Natural killer cell (primary cell): Measurements from ENCODE around the gene SYT10. TPM values are rescaled to one million over a fixed set of nuclear protein-coding genes. Genes with fewer than 3 reads are reported as not detected.

ENCODE experiments used
- ATAC-seq, 3 donors: fragments of 150-1000 bp in 2 of 3; fragments of 200-7000 bp in 1 of 3; cut with Tn5 transposase; 1 replicate in 1 of 3; 2 replicates in 2 of 3; pipeline ENCODE4 v1.10.0; 2021; ENCODE audit warnings: mild to moderate bottlenecking in 2 of 3, moderate library complexity in 2 of 3
- DNase-seq, 2 donors: peaks; one replicate each; pipeline versions ENCODE4 v3.0.0 to v3.0.0-alpha.2; 2013 to 2021; ENCODE audit warnings: mixed read lengths in 1 of 2
- H3K27ac ChIP-seq: one replicate; pipeline ENCODE4 v1.5.1; 2013; ENCODE audit warnings: mild to moderate bottlenecking, low read length
- H3K27me3 ChIP-seq: one replicate; pipeline ENCODE4 v1.6.1; 2013; ENCODE audit warnings: low read length; ENCODE audit not compliant: control insufficient read depth, insufficient read depth
- H3K36me3 ChIP-seq: one replicate; pipeline ENCODE4 v1.6.1; 2013; ENCODE audit warnings: low read length; ENCODE audit not compliant: control insufficient read depth, insufficient read depth
- H3K4me1 ChIP-seq: one replicate; pipeline ENCODE4 v1.6.1; 2013; ENCODE audit warnings: low read length; ENCODE audit not compliant: control insufficient read depth, insufficient read depth
- H3K4me3 ChIP-seq: one replicate; pipeline ENCODE4 v1.5.1; 2013; ENCODE audit warnings: low read length
- H3K9me3 ChIP-seq: one replicate; pipeline ENCODE4 v1.6.1; 2013; ENCODE audit warnings: low read length; ENCODE audit not compliant: control insufficient read depth, insufficient read depth
- H3K27ac Mint-ChIP-seq, 2 donors: one replicate each; pipeline ENCODE4 v1.8.0; 2022; ENCODE audit warnings: mild to moderate bottlenecking in 2 of 2, mixed read lengths in 2 of 2, moderate library complexity in 1 of 2
- H3K27me3 Mint-ChIP-seq, 2 donors: one replicate each; pipeline ENCODE4 v1.8.0; 2022; ENCODE audit warnings: low read depth in 2 of 2, mixed read lengths in 2 of 2
- H3K36me3 Mint-ChIP-seq: one replicate; pipeline ENCODE4 v1.8.0; 2022; ENCODE audit warnings: mixed read lengths
- H3K4me1 Mint-ChIP-seq, 2 donors: one replicate each; pipeline ENCODE4 v1.8.0; 2022; ENCODE audit warnings: mixed read lengths in 2 of 2
- H3K4me3 Mint-ChIP-seq: one replicate; pipeline ENCODE4 v1.8.0; 2022; ENCODE audit warnings: mild to moderate bottlenecking, moderate library complexity, mixed read lengths
- H3K9me3 Mint-ChIP-seq, 2 donors: one replicate each; pipeline ENCODE4 v1.8.0; 2022; ENCODE audit warnings: mixed read lengths in 2 of 2
- CTCF ChIP-seq: fragments of 200-600 bp; IDR thresholded peaks from one replicate; pipeline ENCODE4 v1.8.0; 2022; ENCODE audit warnings: antibody characterized with exemption
- WGBS: methylation state at CpG from one replicate; pipeline ENCODE4 v1.1.7; 2013; ENCODE audit warnings: missing lambda C conversion rate; ENCODE audit not compliant: insufficient coverage; 5-methylcytosine and 5-hydroxymethylcytosine counted together
- intact Hi-C: fragments of 100-400 bp; cut with micrococcal nuclease; formaldehyde crosslinking; loops from one replicate; pipeline ENCODE4 v1.14.2; 2022
- total RNA-seq, 4 donors: library from RNA; stranded (reverse); fragments of 120-200 nt in 1 of 4; gene quantifications; one replicate each; pipeline versions ENCODE4 v1.2.3 to v1.2.4, GENCODE V29; 2013 to 2022

The SYT10 gene
- total RNA-seq, 3 donors from 2014 or later (not counting 1 experiment from before 2014, with no cell fraction given): not detected

GRCh38 chr12:33438025-33438772, 1.4 kb downstream of the SYT10 start:
- no peak for ATAC-seq
- H3K4me1 Mint-ChIP-seq: no peaks in the 10 kb centered on the region
- no peak overlapping the region for H3K27ac Mint-ChIP-seq
- no peak for DNase-seq
- Histone ChIP-seq H3K4me1 (peaks cover 2% of the 10 kb centered on the region), H3K36me3 (no peaks in the 10 kb centered on the region), H3K27ac (no peak overlapping the region), H3K27me3 (peaks cover 10% of the 10 kb centered on the region), H3K9me3 (no peaks in the 10 kb centered on the region), H3K4me3 (no peak overlapping the region)
- H3K4me3 Mint-ChIP-seq: no peak overlapping the region
- WGBS: 23% methylated on average over 19 of the region's 28 CpGs
- H3K27me3 Mint-ChIP-seq: peaks cover 13 to 21% of the 10 kb centered on the region in 2 donors
- no peak for TF ChIP-seq CTCF
- intact Hi-C loops: no loop called here
- H3K36me3 Mint-ChIP-seq: peaks cover 7% of the 10 kb centered on the region
- peaks cover 2 to 4% of the 10 kb centered on the region in 2 donors for H3K9me3 Mint-ChIP-seq

GRCh38 chr12:33437598-33437997, 2.0 kb downstream of the SYT10 start:
- Mint-ChIP-seq H3K27ac (no peak overlapping the region), H3K36me3 (peaks cover 7% of the 10 kb centered on the region), H3K27me3 (peaks cover 13 to 21% of the 10 kb centered on the region in 2 donors), H3K9me3 (peaks cover 0 to 2% of the 10 kb centered on the region in 2 donors), H3K4me1 (no peaks in the 10 kb centered on the region), H3K4me3 (no peak overlapping the region)
- TF ChIP-seq CTCF: no peak
- Histone ChIP-seq H3K27me3 (peaks cover 10% of the 10 kb centered on the region), H3K36me3 (no peaks in the 10 kb centered on the region), H3K9me3 (no peaks in the 10 kb centered on the region), H3K4me3 (no peak overlapping the region), H3K4me1 (peaks cover 2% of the 10 kb centered on the region), H3K27ac (no peak overlapping the region)
- WGBS: 61% methylated on average over 7 of the region's 7 CpGs
- ATAC-seq (no peak), DNase-seq (no peak)
- intact Hi-C loops: no loop called here

- ATAC-seq: no peak
- Mint-ChIP-seq H3K9me3 (peaks cover 4% of the 10 kb centered on the region in 2 donors), H3K36me3 (no peaks in the 10 kb centered on the region), H3K27ac (no peak overlapping the region), H3K27me3 (peaks cover 0 to under 1% of the 10 kb centered on the region in 2 donors), H3K4me3 (no peak overlapping the region), H3K4me1 (no peaks in the 10 kb centered on the region)
- no peaks in the 10 kb centered on the region for H3K9me3 ChIP-seq
- no peak overlapping the region for H3K27ac ChIP-seq
- peaks cover 5% of the 10 kb centered on the region for H3K27me3 ChIP-seq
- no peak for DNase-seq
- intact Hi-C loops: no loop called here
- no peak for TF ChIP-seq CTCF
- no peaks in the 10 kb centered on the region for H3K4me1 ChIP-seq
- H3K4me3 ChIP-seq: no peak overlapping the region
- H3K36me3 ChIP-seq: no peaks in the 10 kb centered on the region
These were observed 6.6 kb downstream of the SYT10 start for GRCh38 chr12:33432992-33433391.

- WGBS: 92% methylated on average over 1 of the region's 1 CpG
- Mint-ChIP-seq H3K27me3 (no peaks in the 10 kb centered on the region), H3K4me3 (no peak overlapping the region), H3K27ac (no peak overlapping the region), H3K4me1 (no peaks in the 10 kb centered on the region), H3K36me3 (no peaks in the 10 kb centered on the region), H3K9me3 (peaks cover 4% of the 10 kb centered on the region in 2 donors)
- no peak for TF ChIP-seq CTCF
- H3K36me3 ChIP-seq: no peaks in the 10 kb centered on the region
- intact Hi-C loops: no loop called here
- no peak for DNase-seq
- H3K4me3 ChIP-seq: no peak overlapping the region
- no peak overlapping the region for H3K27ac ChIP-seq
- no peaks in the 10 kb centered on the region for H3K4me1 ChIP-seq
- ATAC-seq: no peak
- H3K27me3 ChIP-seq: no peaks in the 10 kb centered on the region
- no peaks in the 10 kb centered on the region for H3K9me3 ChIP-seq
These were observed 8.0 kb downstream of the SYT10 start for GRCh38 chr12:33431648-33432047.
